Measurements from ENCODE around the gene RAB35. TPM values are rescaled to one million over a fixed set of nuclear protein-coding genes. Genes with fewer than 3 reads are reported as not detected.

The RAB35 gene
- total RNA-seq, 2 donors from 2014 or later = 13.4 to 17.6 TPM

DNA sequence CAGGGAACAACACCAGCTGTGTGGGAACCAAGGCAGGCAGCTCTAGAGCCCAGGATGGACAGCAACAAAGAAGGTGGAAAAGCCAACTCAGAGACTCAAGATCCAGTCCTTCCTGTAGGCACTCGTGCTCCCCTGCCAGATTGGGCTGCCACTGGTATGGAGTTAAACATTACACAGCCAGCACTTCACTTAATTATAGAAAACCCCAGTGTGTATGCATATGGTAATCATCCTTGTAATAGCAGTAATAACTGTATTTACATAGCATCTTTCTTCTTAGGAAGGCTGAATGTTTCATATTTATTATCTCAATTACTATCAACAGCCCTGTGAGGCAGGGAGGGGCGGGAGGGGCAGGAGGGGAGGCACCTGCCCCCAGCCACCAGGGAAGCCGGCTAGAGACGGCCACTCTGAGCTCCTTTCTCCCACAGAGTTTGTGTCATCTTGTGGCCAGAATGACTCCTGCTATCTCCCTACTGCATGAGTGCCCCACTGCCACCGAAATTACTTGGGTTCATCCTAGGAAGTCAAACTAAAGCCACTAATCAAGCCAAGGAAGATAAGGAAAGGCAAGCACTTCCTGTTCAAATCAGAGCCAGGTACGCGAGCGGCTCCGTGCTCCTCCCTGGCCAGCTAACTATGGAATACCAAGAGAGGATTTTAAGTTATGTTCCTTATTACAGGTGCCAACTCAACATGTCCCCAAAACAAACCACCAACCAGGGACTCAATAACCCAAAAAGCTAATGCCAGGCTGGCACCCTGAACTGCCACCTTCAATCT lies 15.7 kb upstream of the RAB35 start:
- DNase-seq (ENCODE audit: low spot score) = no peak
- Histone ChIP-seq H3K4me3 (no peak overlapping the region), H3K9me3 (no peaks in the 10 kb centered on the region), H3K27me3 (no peaks in the 10 kb centered on the region), H3K4me1 (peaks cover 0 to 7% of the 10 kb centered on the region in 2 donors), H3K27ac (peak overlapping the region; percentile 6 to 33), H3K36me3 (peaks cover 98% of the 10 kb centered on the region)
- TF ChIP-seq, protein P1, sequence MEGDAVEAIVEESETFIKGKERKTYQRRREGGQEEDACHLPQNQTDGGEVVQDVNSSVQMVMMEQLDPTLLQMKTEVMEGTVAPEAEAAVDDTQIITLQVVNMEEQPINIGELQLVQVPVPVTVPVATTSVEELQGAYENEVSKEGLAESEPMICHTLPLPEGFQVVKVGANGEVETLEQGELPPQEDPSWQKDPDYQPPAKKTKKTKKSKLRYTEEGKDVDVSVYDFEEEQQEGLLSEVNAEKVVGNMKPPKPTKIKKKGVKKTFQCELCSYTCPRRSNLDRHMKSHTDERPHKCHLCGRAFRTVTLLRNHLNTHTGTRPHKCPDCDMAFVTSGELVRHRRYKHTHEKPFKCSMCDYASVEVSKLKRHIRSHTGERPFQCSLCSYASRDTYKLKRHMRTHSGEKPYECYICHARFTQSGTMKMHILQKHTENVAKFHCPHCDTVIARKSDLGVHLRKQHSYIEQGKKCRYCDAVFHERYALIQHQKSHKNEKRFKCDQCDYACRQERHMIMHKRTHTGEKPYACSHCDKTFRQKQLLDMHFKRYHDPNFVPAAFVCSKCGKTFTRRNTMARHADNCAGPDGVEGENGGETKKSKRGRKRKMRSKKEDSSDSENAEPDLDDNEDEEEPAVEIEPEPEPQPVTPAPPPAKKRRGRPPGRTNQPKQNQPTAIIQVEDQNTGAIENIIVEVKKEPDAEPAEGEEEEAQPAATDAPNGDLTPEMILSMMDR (IDR thresholded peaks at IDR 0.05) = no peak

DNA sequence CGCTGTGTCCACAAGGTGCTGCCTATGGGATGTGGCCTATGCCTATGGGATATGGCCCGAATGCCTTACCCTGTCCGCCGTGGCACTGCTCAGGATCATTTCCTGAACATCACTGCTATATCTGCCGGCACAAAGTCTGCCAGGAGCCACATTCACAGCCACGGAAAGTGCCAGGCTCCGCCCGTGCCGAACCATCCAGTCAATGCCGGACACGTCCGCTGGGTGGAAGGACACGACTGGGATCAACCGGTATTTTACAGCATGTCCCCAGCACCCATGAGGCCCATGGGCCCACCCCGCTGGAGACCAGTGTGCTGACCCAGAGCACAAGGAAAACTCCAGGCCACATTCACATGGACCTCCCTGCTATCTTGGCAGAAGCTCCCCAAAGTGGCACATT lies 14.6 kb upstream of the RAB35 start:
- DNase-seq (ENCODE audit: low spot score) = no peak
- TF ChIP-seq, protein P1 (IDR thresholded peaks at IDR 0.05) = no peak

DNA sequence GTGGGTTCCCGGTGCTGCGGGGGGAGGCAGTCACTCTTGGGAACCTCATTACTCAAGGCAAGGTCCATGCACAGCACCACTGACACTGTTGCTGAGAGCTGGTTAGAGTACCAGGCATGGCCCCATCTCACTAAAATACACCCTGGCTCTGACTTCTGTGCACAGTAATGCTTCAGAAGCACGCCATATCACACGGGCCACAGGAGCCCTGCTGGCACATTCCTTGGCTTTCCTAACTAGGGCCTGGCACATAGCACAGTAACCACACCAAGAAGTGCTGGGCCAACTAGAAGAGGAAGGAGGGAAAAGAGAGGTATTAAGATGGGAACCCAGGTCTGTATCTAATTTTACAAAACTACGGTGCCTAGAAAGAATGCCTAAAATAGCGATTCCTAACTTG lies 13.5 kb upstream of the RAB35 start:
- no peaks in the 10 kb centered on the region for H3K9me3 ChIP-seq
- peaks cover 83% of the 10 kb centered on the region for H3K36me3 ChIP-seq
- H3K27ac ChIP-seq = no peak overlapping the region
- no peak overlapping the region for H3K4me3 ChIP-seq
- H3K4me1 ChIP-seq = peaks cover 0 to 7% of the 10 kb centered on the region in 2 donors
- no peak for DNase-seq (ENCODE audit: low spot score)
- H3K27me3 ChIP-seq = no peaks in the 10 kb centered on the region
- TF ChIP-seq, protein P1 (IDR thresholded peaks at IDR 0.05) = no peak

More for the DNA sequence above, 14.6 kb upstream of the RAB35 start:
- Histone ChIP-seq H3K27ac (no peak overlapping the region), H3K36me3 (peaks cover 94% of the 10 kb centered on the region), H3K4me3 (no peak overlapping the region), H3K27me3 (no peaks in the 10 kb centered on the region), H3K9me3 (no peaks in the 10 kb centered on the region), H3K4me1 (peaks cover 0 to 7% of the 10 kb centered on the region in 2 donors)

DNA sequence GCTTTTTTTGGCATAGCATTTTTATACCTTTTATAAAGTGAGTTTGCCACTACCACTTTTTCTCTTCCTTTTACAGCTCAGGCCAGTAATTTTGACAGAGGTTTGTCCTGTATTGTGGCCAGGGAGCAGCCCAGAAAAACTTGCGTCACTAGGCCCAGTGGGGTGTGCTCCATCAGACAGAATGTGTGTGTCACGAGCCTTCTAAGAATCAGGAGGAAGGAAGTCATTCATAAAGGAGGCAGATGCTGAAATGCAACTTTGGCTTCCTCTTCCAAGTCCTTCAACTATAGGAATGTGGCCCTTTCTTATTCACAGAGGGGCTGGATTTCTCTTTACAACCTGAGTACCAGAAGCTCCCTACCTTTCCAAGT lies 10.1 kb upstream of the RAB35 start:
- Histone ChIP-seq H3K36me3 (peaks cover 49% of the 10 kb centered on the region), H3K27ac (peak overlapping the region in 1 of 2 donors; percentile 16), H3K4me1 (no peaks in the 10 kb centered on the region), H3K27me3 (no peaks in the 10 kb centered on the region), H3K4me3 (no peak overlapping the region), H3K9me3 (no peaks in the 10 kb centered on the region)
- TF ChIP-seq, protein P1 (IDR thresholded peaks at IDR 0.05) = no peak
- DNase-seq (ENCODE audit: low spot score) = peak; percentile 68

DNA sequence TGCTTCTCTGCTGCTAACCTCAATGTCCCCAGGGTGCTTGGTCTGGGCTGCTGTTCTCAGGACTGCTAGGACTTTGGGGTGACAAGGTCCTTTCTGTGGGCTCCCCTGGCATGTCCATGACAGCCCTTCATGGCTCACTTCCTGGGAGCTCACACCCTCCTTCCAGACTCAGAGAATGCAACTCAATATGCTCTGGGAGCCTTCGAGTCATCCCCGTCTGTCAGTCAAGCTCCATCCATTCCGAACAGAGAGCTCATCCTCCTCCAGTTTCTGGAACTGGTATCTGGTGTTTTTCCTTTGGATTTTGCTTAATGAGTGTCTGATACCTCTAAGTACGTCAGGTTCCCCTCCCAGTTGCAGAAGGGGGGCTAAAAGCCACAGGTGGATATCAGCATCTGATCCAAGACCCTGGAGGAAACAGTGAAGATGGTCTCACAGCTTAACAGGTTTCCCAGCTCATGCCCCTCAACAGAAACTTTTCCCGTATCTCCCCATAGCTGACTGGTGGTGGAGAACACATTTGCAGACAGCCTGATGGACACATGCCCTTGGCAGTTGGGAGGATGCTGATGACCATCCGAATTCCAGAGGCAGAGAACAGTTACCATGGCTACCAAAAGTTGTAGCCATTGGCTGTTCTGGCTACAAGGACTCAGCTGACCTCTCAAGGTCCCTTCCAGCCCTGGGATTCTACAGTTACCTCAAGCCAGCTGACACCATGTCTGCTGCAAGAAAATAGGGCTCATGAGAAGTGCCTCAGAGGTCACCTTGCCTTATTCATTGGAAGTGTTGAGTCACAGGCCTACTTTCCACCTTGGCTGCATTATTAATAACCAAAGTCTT lies 9.5 kb upstream of the RAB35 start:
- TF ChIP-seq, protein P1 (IDR thresholded peaks at IDR 0.05) = no peak
- Histone ChIP-seq H3K27me3 (no peaks in the 10 kb centered on the region), H3K27ac (peak overlapping the region in 1 of 2 donors; percentile 16), H3K4me1 (no peaks in the 10 kb centered on the region), H3K36me3 (peaks cover 43% of the 10 kb centered on the region), H3K9me3 (no peaks in the 10 kb centered on the region), H3K4me3 (no peak overlapping the region)
- DNase-seq (ENCODE audit: low spot score) = no peak

Data from right atrium auricular region (tissue), 2 donors.